Cardiac atrium fibroblast (primary cell): Measurements from ENCODE around the gene DCUN1D5. TPM values are rescaled to one million over a fixed set of nuclear protein-coding genes. Genes with fewer than 3 reads are reported as not detected.

ENCODE experiments used
- total RNA-seq: library from RNA; depleted of rRNA; stranded (reverse); fragments of >200 nt; gene quantifications from 2 replicates; pipeline ENCODE4 v1.2.3, GENCODE V29; 2015

Gene DCUN1D5
- total RNA-seq: 58.7 and 97.4 TPM in 2 replicates

GRCh38 chr11:103091801-103092524 lies at the start of gene DCUN1D5:
Gene DCUN1D5 (minus strand): TSS chr11:103092160. CDS start chr11:103091872, 288 bp downstream.

GRCh38 chr11:103108933-103109817 lies 17.2 kb upstream of the DCUN1D5 start, which contains the start of gene DYNC2H1:
Gene DYNC2H1 (plus strand): TSS chr11:103109426. CDS start chr11:103109575, 149 bp downstream.

Other genes starting within 250 kb of the DCUN1D5 start
- not detected in 2 replicates for gene MMP3, start 248.6 kb downstream of the DCUN1D5 start, total RNA-seq
- not detected in 2 replicates for gene MMP12, start 217.2 kb downstream of the DCUN1D5 start, total RNA-seq
- gene MMP13, start 136.4 kb downstream of the DCUN1D5 start, total RNA-seq: not detected in 2 replicates
- 12.5 and 13.4 TPM in 2 replicates for gene DYNC2H1, start 17.3 kb upstream of the DCUN1D5 start, total RNA-seq